BE2C (cell line): ENCODE data around the gene NKAIN4.
A peak's percentile ranks its signal among the peaks of the same experiment; 100 is the strongest.

Experiments used
- DNase-seq: peaks from one replicate; pipeline ENCODE4 v3.0.0-alpha.2; 2020
- H3K27me3 ChIP-seq: fragments of 250-450 bp; sonication (Bioruptor Pico); 2 replicates; pipeline ENCODE4 v1.5.1; 2020; ENCODE audit warnings: mild to moderate bottlenecking
- H3K36me3 ChIP-seq: fragments of 250-450 bp; sonication (Bioruptor Pico); 2 replicates; pipeline ENCODE4 v1.5.1; 2020; ENCODE audit warnings: mild to moderate bottlenecking
- H3K4me1 ChIP-seq: fragments of 250-450 bp; sonication (Bioruptor Pico); 2 replicates; pipeline ENCODE4 v1.5.1; 2020
- H3K4me3 ChIP-seq: 2 replicates; pipeline ENCODE4 v1.5.1; 2011; ENCODE audit warnings: low read depth, low read length
- H3K9me3 ChIP-seq: fragments of 250-450 bp; sonication (Bioruptor Pico); 2 replicates; pipeline ENCODE4 v1.5.1; 2020
- CTCF ChIP-seq: IDR thresholded peaks from 2 replicates; pipeline ENCODE4 v1.5.1; 2012; ENCODE audit warnings: mild to moderate bottlenecking, low read depth, low read length

Gene NKAIN4

GRCh38 chr20:63234693-63235398 is 19.4 kb downstream of the NKAIN4 start:
- no peaks in the 10 kb centered on the region for H3K9me3 ChIP-seq
- H3K27me3 ChIP-seq: no peaks in the 10 kb centered on the region
- no peak for DNase-seq
- peaks cover 8% of the 10 kb centered on the region for H3K4me1 ChIP-seq
- 0 out of 2 replicates have a peak, but pooled peaks have one; percentile 7 for TF ChIP-seq CTCF
- no peaks in the 10 kb centered on the region for H3K36me3 ChIP-seq
- no peak overlapping the region for H3K4me3 ChIP-seq

- Histone ChIP-seq H3K4me1 (peaks cover 8% of the 10 kb centered on the region), H3K9me3 (no peaks in the 10 kb centered on the region), H3K27me3 (no peaks in the 10 kb centered on the region), H3K36me3 (no peaks in the 10 kb centered on the region), H3K4me3 (no peak overlapping the region)
- TF ChIP-seq CTCF: no peak
- DNase-seq: no peak
Measured at GRCh38 chr20:63233924-63234323, 20.3 kb downstream of the NKAIN4 start.

GRCh38 chr20:63233061-63233344 is 21.3 kb downstream of the NKAIN4 start:
- no peaks in the 10 kb centered on the region for H3K36me3 ChIP-seq
- no peak overlapping the region for H3K4me3 ChIP-seq
- H3K9me3 ChIP-seq: no peaks in the 10 kb centered on the region
- H3K4me1 ChIP-seq: no peaks in the 10 kb centered on the region; the same call in 1 of the 2 replicates
- H3K27me3 ChIP-seq: no peaks in the 10 kb centered on the region
- no peak for DNase-seq
- no peak for TF ChIP-seq CTCF

GRCh38 chr20:63232235-63233060 is 21.8 kb downstream of the NKAIN4 start:
- H3K9me3 ChIP-seq: no peaks in the 10 kb centered on the region
- H3K4me3 ChIP-seq: no peak overlapping the region
- H3K36me3 ChIP-seq: no peaks in the 10 kb centered on the region
- TF ChIP-seq CTCF: no peak
- H3K4me1 ChIP-seq: no peaks in the 10 kb centered on the region; the same call in 1 of the 2 replicates
- no peaks in the 10 kb centered on the region for H3K27me3 ChIP-seq
- DNase-seq: no peak

- DNase-seq: peak; percentile 73
- Histone ChIP-seq H3K4me3 (no peak overlapping the region), H3K27me3 (no peaks in the 10 kb centered on the region), H3K36me3 (no peaks in the 10 kb centered on the region), H3K4me1 (no peaks in the 10 kb centered on the region; the same call in 1 of the 2 replicates), H3K9me3 (no peaks in the 10 kb centered on the region)
- peak; percentile 62 for TF ChIP-seq CTCF
Measured at GRCh38 chr20:63230800-63231268, 23.4 kb downstream of the NKAIN4 start.

- Histone ChIP-seq H3K9me3 (no peaks in the 10 kb centered on the region), H3K27me3 (no peaks in the 10 kb centered on the region), H3K4me1 (peaks cover 9% of the 10 kb centered on the region), H3K36me3 (no peaks in the 10 kb centered on the region), H3K4me3 (no peak overlapping the region)
- TF ChIP-seq CTCF: no peak
- no peak for DNase-seq
Measured at GRCh38 chr20:63228806-63229205, 25.5 kb downstream of the NKAIN4 start.
